Activated CD4-positive, alpha-beta T cell treated with anti-CD3 and anti-CD28 coated beads for 1 hour (primary cell): ENCODE results near the gene GALNT9.

Source experiments
- DNase-seq: peaks from one replicate; pipeline ENCODE4 v3.0.0-alpha.2; 2020

GALNT9 gene

GRCh38 chr12:132324841-132325732 is 4.3 kb downstream of the GALNT9 start:
- DNase-seq = no peak

- no peak for DNase-seq
Measured at GRCh38 chr12:132324173-132324572, 5.2 kb downstream of the GALNT9 start.

GRCh38 chr12:132323171-132324010 is 6.0 kb downstream of the GALNT9 start:
- DNase-seq = no peak

- DNase-seq = no peak
Measured at GRCh38 chr12:132322206-132323132, 6.9 kb downstream of the GALNT9 start.

- DNase-seq = no peak
Measured at GRCh38 chr12:132321321-132322118, 7.9 kb downstream of the GALNT9 start.

GRCh38 chr12:132320767-132321211 is 8.6 kb downstream of the GALNT9 start:
- no peak for DNase-seq

- DNase-seq = no peak
Measured at GRCh38 chr12:132319991-132320570, 9.3 kb downstream of the GALNT9 start.

GRCh38 chr12:132319359-132319950 is 9.9 kb downstream of the GALNT9 start:
- no peak for DNase-seq

GRCh38 chr12:132318618-132319033 is 10.8 kb downstream of the GALNT9 start:
- DNase-seq = no peak

GRCh38 chr12:132318135-132318534 is 11.3 kb downstream of the GALNT9 start:
- DNase-seq = no peak

GRCh38 chr12:132317233-132317938 is 12.0 kb downstream of the GALNT9 start:
- DNase-seq = no peak

GRCh38 chr12:132316497-132317232 is 12.7 kb downstream of the GALNT9 start:
- no peak for DNase-seq

- DNase-seq = no peak
Measured at GRCh38 chr12:132315951-132316350, 13.4 kb downstream of the GALNT9 start.

GRCh38 chr12:132315507-132315906 is 13.9 kb downstream of the GALNT9 start:
- DNase-seq = no peak

- no peak for DNase-seq
Measured at GRCh38 chr12:132314516-132315233, 14.7 kb downstream of the GALNT9 start.

- no peak for DNase-seq
Measured at GRCh38 chr12:132314035-132314434, 15.4 kb downstream of the GALNT9 start.

- DNase-seq = no peak
Measured at GRCh38 chr12:132313182-132313581, 16.2 kb downstream of the GALNT9 start.

GRCh38 chr12:132312516-132312915 is 16.9 kb downstream of the GALNT9 start:
- DNase-seq = no peak
